OCI-LY1 (cell line): Measurements from ENCODE around the gene CTNNA2.

ENCODE experiments used
- EZH2 ChIP-seq: fragments of 200-600 bp; sonication (generic), shearing (Covaris generic); IDR thresholded peaks from 2 replicates; pipeline ENCODE4 v1.8.0; 2017; ENCODE audit warnings: borderline replicate concordance, mixed run types, mild to moderate bottlenecking, antibody characterized with exemption, low read length, moderate library complexity, mixed read lengths
- TF ChIP-seq, protein P1 (sequence below): fragments of 200-600 bp; sonication (generic), shearing (Covaris generic); IDR thresholded peaks from 2 replicates; pipeline ENCODE4 v1.5.1; 2017; ENCODE audit warnings: mild to moderate bottlenecking, antibody characterized with exemption, low read length, moderate library complexity, mixed read lengths

DNA sequence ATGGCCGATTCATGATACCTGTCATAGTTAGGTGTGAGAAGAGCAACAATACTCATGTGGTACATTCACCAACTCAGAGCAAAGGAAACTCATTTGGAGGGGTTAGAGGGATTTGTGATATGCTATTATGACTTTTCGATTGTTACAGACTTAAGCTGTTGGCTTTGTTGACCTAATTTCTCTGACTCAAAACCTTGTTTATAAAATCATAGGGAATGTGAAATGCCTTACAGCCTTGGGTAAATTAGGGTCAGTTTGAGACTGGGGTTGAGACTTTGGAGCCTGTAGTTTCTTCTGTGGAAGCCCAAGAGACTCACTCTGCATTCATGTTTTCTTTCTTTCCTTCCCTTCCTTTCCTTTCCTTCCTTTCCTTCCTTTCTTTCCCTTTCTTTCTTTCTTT is 529.8 kb downstream of the CTNNA2 start:
- no peak for TF ChIP-seq EZH2
- TF ChIP-seq, protein P1, sequence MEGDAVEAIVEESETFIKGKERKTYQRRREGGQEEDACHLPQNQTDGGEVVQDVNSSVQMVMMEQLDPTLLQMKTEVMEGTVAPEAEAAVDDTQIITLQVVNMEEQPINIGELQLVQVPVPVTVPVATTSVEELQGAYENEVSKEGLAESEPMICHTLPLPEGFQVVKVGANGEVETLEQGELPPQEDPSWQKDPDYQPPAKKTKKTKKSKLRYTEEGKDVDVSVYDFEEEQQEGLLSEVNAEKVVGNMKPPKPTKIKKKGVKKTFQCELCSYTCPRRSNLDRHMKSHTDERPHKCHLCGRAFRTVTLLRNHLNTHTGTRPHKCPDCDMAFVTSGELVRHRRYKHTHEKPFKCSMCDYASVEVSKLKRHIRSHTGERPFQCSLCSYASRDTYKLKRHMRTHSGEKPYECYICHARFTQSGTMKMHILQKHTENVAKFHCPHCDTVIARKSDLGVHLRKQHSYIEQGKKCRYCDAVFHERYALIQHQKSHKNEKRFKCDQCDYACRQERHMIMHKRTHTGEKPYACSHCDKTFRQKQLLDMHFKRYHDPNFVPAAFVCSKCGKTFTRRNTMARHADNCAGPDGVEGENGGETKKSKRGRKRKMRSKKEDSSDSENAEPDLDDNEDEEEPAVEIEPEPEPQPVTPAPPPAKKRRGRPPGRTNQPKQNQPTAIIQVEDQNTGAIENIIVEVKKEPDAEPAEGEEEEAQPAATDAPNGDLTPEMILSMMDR, result no peak
